Pons (tissue), 1 donor: ENCODE results near the gene TARS2.

Experiments used
- DNase-seq: peaks from one replicate; pipeline ENCODE4 v3.0.0-alpha.2; 2016; ENCODE audit warnings: low spot score

The TARS2 gene

DNA sequence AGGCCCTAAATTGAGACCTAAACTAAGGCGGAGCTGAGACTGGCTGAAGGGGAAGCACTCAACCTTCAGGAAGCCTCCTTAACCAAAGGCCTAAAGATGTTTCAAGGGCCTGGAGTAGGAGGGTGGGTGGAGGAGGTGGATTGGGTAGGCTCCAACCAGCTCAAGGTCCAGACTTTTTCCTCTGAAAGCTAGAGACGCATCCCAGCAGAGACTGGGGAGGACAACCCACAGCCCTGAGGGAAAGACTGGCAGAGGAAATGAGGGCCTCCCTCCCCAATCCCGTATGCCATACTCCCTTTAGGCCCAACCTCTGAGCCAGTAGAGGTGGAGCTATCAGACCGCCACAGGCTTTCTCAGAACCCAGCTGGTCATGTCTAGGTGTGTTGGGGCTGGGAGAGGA is 21.8 kb downstream of the TARS2 start:
- DNase-seq: no peak

DNA sequence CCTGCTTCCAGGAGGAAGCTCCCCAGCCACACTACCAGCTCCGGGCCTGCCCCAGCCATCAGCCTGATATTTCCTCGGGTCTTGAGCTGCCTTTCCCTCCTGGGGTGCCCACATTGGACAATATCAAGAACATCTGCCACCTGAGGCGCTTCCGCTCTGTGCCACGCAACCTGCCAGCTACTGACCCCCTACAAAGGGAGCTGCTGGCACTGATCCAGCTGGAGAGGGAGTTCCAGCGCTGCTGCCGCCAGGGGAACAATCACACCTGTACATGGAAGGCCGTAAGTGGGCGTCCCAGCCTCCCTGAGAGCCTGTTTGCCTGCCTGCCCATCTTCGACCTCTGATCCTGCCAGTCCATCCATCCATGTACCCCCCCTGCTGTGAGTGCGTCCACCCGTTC is 24.3 kb downstream of the TARS2 start:
- no peak for DNase-seq

DNA sequence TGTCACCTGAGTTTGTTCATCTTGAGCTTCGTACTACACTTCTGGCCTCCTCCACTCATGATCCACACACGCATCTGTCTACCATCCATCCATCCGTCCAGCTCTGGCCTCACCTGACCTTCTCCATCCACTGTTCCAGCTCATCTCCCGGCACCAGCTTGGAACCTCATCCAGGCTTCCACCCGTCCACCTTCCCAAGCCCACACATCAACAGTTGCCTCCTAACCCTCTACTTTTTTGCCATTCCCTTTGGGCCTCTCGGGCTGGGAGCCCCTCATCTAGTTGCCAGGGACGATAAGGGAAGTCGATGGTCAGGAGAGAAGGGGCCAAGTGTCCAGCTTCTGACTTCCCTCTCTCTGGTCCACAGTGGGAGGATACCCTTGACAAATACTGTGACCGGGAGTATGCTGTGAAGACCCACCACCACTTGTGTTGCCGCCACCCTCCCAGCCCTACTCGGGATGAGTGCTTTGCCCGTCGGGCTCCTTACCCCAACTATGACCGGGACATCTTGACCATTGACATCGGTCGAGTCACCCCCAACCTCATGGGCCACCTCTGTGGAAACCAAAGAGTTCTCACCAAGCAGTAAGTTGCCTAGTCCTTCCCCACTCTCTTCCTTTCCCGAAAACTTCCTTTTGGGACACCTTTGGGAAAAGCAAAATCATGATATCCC is 24.9 kb downstream of the TARS2 start:
- DNase-seq: no peak

DNA sequence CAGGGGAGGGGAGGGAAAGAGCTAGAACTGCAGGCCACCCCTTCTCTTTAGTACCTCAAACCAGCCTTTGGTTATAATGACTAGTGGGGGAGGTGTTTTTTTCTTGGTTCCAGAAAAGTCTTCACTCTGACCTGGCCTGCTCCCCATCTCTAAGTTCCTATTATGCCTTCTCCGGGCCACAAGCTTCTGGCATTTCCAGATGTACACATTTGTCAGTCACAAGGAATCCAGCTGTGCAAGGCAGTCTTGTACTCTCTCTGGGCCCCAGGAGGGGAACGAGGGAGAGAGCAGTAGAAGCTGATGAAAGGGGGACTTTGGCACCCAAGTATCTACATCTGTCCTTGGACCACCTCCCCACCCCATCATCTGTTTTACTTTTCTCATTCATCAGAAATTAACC is 25.6 kb downstream of the TARS2 start:
- DNase-seq: no peak

DNA sequence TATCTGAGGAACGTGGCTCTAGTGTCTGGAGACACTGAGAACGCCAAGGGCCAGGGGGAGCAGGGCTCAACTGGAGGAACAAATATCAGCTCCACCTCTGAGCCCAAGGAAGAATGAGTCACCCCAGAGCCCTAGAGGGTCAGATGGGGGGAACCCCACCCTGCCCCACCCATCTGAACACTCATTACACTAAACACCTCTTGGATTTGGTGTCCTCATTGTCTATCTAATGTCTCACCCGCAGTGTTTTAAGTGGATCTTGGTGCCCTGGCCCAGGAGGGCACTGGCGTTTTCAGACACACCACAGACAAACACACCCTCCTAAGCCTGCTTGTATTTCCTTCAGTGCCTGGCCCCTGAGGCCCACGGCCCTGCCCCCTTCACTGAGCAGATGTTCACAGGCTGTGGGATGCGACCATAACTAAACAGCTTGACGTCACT is 26.2 kb downstream of the TARS2 start:
- DNase-seq: no peak

DNA sequence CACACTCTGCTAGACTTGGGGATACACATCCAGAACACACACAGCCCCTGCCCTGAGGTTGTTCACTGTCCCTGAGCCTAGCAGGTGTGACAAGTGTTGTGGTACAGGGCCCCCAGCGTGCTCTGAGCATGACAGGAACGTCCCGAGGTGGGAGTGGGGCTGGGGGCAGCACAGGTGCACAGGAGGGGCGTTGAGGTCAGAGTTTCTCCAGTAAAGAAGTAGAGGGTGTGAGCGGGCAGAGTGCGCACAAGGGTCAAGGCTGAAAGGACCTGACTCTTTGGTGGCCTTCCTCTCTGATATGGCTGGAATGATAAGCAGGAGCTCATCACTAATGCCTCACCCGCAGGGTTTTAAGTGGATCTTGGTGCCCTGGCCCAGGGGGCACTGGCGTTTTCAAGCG is 27.0 kb downstream of the TARS2 start:
- no peak for DNase-seq

DNA sequence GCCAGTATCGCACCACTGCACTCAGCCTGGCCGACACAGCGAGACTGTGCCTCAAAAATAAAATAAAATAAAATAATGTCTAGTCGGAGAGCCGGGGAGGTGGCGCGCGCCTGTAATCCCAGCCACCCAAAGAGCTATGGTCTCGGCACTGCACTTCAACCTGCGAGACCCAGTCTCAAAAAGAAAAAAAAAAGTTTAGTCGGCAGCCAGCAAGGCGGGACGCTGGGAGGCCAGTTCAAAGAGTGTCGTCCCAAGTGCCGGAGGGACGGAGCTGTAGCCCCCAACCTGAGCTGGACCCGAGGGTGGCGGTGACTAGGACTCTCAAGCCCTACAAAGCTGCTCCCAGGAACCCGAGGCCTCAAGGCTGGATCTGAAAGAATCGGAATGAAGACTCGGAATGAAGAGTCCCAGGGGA is 27.7 kb downstream of the TARS2 start:
- DNase-seq: no peak

DNA sequence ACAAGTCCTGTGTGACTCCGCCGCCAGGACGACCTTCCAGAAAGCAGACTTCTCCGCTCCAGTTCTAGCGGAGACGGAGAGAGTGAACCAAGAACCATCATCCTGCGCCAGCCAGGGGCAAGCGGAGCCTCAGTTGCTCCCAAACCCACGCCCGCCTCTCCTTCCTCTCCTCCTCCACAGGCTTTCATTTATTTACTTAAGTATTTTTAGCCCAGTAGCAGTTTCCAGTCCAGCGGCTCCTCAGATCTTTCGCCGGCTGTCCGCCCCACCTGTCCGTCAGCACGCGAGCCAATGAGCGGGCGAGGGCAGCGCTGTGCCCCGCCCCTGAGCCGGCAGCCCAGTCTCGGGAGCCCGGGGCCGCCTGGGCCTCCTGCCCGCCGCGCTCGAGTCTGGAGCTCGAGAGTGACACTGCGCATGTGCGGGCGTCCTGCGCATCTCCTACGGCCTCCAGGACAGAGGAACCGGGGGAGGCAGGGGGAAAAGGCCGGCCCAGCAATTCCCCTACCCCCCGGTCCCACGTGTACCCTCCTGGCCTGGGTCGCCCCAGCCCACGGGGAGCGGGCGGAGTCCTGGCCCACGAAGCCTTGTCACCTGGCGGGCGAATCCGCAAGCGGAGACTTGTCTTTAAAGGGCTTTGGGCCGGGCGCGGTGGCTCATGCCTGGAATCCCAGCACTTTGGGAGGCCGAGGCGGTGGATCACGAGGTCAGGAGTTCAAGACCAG is 28.3 kb downstream of the TARS2 start, which contains the start of gene FALEC:
FALEC (plus strand) TSS at position 425 of the 722 bp plus-strand sequence.
- peak; percentile 96 for DNase-seq

DNA sequence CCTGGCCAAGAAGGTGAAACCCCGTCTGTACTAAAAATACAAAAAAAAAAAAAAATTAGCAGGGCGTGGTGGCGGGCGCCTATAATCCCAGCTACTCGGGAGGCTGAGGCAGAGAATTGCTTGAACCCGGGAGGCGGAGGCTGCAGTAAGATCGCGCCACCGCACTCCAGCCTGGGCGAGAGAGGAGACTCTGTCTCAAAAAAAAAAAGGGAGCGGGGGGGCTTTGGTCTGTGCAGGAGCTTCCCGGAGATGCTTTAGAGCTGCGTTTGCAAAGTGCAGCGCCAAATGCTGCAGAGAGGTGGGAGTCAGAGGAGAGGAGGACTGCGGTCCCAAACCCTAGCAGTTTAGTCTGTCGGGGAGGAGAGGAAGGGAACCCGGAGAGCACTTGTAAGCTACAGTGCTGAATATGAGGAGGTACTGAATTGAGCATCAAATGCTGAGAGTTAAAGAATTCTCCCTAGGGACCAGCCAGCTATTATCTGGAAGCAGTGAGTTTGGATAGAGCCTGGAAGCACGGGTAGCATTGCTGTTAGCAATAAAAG is 28.9 kb downstream of the TARS2 start:
- DNase-seq: peak; percentile 14

DNA sequence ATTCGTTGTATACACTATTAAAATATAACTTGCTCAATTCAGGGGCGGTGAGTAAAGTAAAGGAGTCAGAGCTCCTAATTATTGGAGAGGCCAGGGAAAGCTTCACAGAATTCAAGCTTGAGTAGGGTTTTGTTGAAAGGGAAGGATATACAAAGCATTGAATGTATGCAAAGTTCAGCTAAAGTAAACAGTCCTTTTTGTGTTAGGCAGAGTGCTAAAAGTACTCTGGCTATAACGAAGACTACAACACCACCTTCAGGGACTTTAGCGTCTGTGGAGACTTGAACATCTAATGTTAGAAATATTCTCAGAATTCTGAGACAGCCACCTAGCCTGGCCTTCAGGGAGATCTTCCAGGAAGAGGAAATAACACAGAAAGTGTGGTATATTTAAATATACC is 29.4 kb downstream of the TARS2 start:
- DNase-seq: peak; percentile 37

DNA sequence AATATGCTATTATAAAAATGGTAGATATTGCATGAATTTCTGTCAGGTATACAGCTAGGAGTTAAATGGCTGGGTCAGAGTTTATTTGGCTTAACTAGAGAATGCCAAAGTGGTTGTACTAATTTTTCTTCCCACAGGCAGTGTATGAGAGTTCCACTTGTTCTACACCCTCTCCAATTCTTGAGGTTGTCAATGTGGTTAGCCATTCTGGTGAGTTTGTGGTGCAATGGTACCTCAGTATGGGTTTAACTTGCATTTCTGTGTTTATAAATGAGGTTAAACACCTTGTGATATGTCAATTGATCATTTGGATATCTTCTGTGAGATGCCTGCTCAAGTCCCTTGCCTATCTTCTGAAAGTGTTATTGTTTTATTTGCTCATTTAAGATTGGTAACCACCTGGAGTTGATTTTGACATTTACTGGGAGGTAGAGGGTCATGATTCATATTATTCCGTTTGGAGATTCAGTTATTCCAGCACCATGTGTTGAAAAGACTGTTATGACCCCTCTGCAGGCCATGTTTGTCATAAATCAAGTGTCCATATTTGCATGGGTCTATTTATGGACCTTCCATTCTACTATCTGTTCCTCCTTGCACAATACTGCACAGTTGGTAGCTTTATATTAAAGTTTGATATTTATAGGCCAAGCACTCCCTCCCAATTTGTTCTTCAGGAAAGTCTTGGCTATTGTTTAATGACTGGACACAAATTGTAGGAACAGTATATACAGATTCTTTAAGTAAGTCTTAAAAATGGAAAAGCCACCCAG is 34.2 kb downstream of the TARS2 start:
- DNase-seq: no peak

DNA sequence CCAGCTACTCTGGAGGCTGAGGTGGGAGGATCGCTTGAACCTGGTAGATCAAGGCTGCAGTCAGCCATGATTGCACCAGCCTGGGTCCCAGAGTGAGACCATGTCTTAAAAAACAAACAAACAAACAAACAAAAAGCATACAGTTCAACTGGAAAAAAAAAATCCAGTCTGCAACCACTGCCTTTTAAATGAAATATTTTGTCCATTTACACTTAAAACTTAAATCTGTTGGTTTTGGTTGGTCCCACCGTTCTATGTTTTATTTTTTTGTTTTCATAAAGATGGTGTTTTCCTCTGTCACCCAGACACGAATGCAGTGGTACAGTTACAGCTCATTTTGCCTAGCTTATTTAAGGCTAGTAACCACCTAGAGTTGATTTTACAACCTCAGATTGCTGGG is 38.1 kb downstream of the TARS2 start:
- no peak for DNase-seq

DNA sequence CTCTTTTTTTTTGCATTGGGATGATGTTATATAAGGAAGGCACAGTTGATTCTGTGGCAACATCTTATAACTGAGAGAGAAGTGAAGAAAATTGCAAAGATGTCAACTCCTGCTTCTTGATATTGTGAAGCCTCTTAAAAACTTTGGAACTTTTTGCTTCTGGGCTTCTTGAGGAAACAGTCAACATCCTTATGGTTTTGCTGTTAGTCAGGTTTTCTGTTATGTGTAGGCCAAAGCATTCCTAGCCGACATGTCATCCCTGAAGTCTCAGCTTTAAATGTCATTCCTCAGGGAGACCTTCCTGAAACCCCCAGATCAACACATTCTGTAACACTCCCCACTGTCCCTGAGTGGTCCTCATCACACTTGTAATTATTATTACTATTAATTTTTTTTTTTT is 41.0 kb downstream of the TARS2 start:
- no peak for DNase-seq

DNA sequence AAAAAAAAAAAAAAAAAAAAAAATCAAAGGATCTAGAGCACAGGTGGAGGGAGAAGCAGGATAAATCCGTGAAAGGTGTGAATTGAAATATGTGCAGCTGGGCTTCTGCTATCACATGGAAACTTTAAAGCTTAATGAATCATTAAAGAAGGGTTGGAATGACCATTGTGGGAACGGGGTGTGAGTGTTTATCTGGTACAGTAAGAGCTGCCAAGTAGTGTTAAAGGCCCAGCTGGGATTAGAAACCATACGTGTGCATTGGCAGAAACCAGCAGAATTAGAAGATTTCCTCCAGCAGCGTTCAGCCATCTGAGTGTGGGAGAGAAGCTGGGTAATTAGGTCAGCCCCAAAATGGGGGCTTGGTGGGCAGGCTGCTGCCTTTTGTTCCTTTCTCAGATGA is 41.8 kb downstream of the TARS2 start:
- DNase-seq: no peak

DNA sequence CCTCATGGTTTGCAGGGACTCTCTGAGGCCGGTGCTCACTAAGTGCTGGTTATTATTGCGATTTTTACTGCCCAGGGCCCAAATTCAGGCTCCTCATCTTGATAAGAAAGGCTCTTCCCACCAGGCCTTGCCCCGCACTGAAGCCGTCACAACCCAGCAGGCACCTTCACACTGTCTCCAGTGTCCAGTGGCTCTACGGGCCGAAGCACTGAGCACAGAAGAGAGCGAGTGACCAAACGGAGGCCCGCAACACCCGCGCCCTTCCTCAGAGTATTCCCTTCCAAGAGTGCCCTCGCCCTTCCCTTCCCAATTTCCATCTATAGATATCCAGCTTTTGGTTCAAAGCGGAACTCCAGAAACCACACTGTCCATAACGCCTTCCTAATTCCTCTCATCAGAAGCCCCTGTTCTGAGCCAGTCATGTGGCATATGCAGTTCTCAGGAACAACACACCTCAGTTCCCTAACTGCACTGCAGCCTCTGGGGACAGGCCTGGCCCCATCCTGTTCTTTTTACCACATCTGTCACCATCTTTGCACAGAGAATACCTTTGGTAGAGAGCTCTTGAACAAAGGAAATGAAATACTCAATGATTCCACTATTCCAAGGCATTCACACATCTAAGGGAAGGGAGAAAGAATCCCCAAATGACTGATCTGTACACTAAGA is 43.4 kb downstream of the TARS2 start:
- DNase-seq: no peak

DNA sequence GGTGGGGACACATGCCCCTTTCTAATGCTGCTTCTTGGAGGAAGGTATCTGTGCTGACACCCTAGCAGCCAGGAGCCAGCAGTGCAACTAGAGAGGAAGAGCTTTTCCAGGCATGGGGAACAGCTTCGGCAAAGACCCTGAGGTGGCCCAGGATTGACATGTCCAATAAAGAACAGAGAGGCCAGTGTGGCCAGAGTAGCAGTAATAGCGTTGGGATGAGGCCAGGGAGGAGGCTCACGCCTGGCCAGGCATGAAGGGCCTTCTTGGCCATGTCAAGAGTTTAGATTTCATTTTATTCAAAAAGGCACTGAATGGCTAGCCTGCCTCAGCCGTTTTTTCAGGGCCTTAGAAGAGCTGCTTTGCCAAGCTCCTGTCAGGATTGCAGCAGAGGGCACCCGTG is 45.6 kb downstream of the TARS2 start:
- DNase-seq: no peak

DNA sequence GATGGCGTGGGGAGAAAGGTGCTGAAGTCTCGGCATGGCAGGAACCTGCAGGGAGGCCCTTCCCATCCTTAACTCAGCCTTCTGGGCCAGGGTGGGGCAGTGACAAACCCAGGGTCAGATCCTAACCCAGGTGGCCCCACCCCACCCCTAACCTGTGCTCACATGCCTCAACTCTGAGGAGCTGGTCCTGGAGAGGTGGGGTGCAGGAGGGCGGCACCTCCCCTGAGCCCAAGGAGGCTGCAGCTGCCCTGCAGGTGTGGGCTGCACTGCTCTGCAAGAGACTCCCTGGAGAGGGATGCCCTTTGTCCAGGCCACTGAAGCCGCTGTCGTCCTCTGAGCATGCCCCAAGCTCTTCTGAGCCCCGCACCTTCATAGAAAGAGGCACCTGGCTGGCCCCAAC is 46.8 kb downstream of the TARS2 start:
- DNase-seq: no peak

DNA sequence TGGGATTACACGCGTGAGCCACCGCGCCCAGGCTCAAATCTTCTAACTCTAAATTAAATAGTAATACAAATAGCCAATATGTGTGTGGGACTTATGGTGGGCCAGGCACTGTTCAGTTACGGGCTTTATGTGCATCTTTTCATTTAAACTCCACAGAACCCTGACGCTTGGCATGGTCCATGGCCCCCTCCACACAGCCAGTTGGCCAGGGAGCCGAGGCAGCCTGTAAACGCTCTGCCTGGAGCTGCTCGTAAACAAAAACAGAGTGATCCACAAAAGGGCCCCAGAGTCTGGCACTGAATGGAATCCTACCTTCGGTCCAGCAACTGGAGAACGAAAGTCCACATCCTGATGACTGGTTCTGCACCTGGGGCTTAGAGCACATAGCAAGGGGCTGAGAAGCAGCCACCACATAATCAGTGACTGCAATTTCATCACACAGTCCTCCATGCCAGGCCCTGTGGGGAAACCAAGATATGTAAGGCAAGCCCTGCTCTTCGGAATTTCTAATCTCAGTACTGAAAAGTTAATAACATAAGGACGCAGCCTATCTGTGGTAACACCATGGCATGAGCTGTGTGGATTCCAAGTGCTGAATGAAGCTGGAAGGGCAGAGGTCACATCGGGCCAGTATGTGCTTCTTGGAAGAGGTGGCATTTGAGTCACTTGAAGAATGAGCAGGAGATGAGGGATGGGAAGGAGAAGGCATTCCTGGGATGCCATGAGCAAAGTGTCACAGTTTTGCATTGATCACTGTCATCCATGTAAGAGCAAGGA is 48.5 kb downstream of the TARS2 start:
- DNase-seq: no peak

DNA sequence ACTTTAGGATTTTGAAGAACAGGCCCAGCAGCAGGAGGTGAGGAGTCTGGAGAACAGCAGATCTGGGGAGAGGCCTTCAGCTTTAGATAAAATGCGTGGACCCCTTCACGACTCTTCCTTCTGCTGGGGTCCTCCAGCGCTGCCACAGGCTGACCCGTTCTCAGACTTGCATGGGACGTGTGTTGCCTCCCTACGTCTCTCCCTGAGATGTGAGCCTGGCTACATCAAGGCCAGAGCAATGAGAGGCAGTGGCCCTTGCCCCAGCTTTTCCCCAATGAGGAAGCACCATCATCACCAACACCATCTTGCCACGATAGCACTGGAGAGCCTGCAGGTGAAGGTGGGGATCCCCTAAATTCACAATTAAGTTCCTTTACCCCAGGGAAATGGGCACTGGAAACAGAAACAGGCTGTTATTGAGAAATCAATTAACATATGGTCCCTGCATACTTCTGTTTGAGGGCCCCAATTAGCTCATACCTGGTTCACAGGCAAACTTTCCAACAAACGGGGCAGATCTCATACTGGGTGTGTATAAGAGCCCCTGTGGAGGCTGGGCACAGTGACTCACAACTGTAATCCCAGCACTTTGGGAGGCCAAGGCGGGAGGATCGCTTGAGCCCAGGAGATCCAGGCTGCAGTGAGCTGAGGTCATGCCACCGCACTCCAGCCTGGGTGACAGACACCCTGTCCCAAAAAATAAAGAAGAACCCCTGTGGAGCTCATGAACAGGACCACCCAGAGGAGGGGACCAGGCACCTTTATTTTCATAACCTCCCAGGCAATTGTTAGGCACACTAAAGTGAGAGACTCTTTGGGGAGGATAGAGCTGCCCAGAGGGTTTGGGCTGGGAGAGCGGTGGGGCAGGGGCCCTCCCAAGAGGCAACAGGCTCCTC is 49.9 kb downstream of the TARS2 start:
- no peak for DNase-seq
